Right lobe of liver (tissue), 4 donors: ENCODE measurements around the gene RIOK3.

Experiments
- POLR2A ChIP-seq: fragments of 450-650 bp; IDR thresholded peaks from one replicate; pipeline ENCODE4 v1.6.1; 2017; ENCODE audit warnings: antibody characterized with exemption, mild to moderate bottlenecking
- TF ChIP-seq, protein P1 (sequence below), 4 donors: fragments of 200-600 bp in 3 of 4; fragments of 450-650 bp in 1 of 4; IDR thresholded peaks; one replicate each; pipeline versions ENCODE4 v1.5.1 to v1.8.0; 2016 to 2022; ENCODE audit warnings: antibody characterized with exemption in 4 of 4, mild to moderate bottlenecking in 2 of 4
- donor health status: DM: no; HTN: no; CAD: no.
- donor health status: DM: no; HTN: no; CAD: no.
- donor health status: DM: no; HTN: yes; CAD: no.

DNA sequence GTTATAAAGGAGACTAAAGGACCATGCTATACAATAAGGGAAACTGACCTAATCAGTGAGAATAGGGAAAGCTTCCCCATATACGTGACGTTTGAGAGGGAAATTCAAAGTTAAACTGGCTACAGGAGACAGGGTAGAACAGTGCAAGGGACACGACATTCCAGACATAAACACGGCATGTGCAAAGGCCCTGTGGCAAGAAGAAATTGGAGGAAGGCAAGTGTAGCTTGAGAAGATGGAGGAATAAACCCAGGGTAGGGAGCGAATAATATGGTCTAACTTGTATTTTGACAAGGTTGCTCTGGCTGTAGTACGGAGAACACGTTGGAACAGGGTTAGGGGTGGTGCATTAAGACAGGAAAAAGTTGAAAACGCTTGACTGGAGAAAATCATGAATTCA, 49.8 kb upstream of the RIOK3 start:
- TF ChIP-seq POLR2A = no peak
- TF ChIP-seq, protein P1, sequence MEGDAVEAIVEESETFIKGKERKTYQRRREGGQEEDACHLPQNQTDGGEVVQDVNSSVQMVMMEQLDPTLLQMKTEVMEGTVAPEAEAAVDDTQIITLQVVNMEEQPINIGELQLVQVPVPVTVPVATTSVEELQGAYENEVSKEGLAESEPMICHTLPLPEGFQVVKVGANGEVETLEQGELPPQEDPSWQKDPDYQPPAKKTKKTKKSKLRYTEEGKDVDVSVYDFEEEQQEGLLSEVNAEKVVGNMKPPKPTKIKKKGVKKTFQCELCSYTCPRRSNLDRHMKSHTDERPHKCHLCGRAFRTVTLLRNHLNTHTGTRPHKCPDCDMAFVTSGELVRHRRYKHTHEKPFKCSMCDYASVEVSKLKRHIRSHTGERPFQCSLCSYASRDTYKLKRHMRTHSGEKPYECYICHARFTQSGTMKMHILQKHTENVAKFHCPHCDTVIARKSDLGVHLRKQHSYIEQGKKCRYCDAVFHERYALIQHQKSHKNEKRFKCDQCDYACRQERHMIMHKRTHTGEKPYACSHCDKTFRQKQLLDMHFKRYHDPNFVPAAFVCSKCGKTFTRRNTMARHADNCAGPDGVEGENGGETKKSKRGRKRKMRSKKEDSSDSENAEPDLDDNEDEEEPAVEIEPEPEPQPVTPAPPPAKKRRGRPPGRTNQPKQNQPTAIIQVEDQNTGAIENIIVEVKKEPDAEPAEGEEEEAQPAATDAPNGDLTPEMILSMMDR (IDR thresholded peaks at IDR 0.05) = no peak
